Measurements from ENCODE around the gene SKIC2.
"Not testable (repeated sequence)": the region's sequence is repeated elsewhere in the genome, so short reads cannot be mapped to it uniquely, and the experiment has no call there.

The SKIC2 gene

DNA sequence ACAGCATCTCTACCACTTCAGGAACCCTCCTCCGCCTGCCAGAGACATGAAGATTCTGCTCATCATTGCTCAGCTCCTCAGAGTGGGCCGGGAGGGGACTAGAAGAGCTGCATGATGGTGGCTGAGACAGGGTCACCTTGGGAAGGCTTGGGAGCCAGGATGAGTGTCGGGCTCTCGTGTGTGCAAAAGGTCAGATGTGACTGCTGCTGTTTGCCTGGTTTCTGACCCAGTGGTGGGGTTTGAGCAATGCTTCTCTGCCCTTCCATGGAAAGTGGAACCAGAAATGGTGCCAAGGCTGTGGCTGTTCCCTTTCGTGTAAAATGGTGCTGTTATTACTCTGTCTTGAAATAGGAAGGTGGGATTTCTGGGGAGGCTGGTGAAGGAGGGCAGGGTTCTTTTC lies 54.8 kb downstream of the SKIC2 start:
- not testable (repeated sequence) for H3K27ac ChIP-seq (ENCODE audit: low read depth, low read length); H3K9me3 ChIP-seq (ENCODE audit: control insufficient read depth, insufficient read depth, low read length); H3K79me2 ChIP-seq (ENCODE audit: control insufficient read depth, low read length); H3F3A ChIP-seq (ENCODE audit: control insufficient read depth, insufficient read depth); H3K36me3 ChIP-seq (ENCODE audit: control insufficient read depth, low read length); H3K4me3 ChIP-seq (ENCODE audit: low read length); H3K4me1 ChIP-seq (ENCODE audit: control insufficient read depth, low read length); H3K4me2 ChIP-seq (ENCODE audit: low read length); H4K20me1 ChIP-seq (ENCODE audit: control insufficient read depth, insufficient read depth, low read depth, low read length); H3K9me2 ChIP-seq (replicated peaks; ENCODE audit: control insufficient read depth, low read length); H3K27me3 ChIP-seq (ENCODE audit: control insufficient read depth, low read length)

DNA sequence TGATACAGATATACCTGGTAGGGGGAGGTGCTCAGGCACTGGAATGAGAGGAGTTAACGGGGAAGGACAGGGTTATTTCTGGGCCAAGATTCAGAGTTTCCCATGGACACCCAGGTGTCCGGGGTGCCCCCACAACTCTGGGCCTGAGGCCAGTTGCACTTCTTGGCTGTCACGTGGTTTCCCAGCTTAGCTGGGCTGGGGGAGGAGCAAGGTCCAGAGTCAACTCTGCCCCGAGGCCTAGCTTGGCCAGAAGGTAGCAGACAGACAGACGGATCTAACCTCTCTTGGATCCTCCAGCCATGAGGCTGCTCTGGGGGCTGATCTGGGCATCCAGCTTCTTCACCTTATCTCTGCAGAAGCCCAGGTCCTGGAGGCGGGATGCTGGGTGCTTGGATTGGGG lies 55.6 kb downstream of the SKIC2 start, which contains the start of gene C4B:
Gene C4B, plus strand, starts transcription at position 249 of the 400 bp plus-strand sequence. Its CDS starts 51 bp downstream, at position 300.
- not testable (repeated sequence) for H3K9me2 ChIP-seq (replicated peaks; ENCODE audit: control insufficient read depth, low read length); H3K4me3 ChIP-seq (ENCODE audit: low read length); H3K36me3 ChIP-seq (ENCODE audit: control insufficient read depth, low read length); H3K27ac ChIP-seq (ENCODE audit: low read depth, low read length); H3K4me2 ChIP-seq (ENCODE audit: low read length); H3F3A ChIP-seq (ENCODE audit: control insufficient read depth, insufficient read depth); H3K27me3 ChIP-seq (ENCODE audit: control insufficient read depth, low read length); H4K20me1 ChIP-seq (ENCODE audit: control insufficient read depth, insufficient read depth, low read depth, low read length); H3K79me2 ChIP-seq (ENCODE audit: control insufficient read depth, low read length); H3K9me3 ChIP-seq (ENCODE audit: control insufficient read depth, insufficient read depth, low read length); H3K4me1 ChIP-seq (ENCODE audit: control insufficient read depth, low read length)
